ENCODE results near the gene TMEM171. TPM values are rescaled to one million over a fixed set of nuclear protein-coding genes. Genes with fewer than 3 reads are reported as not detected.

The TMEM171 gene
- total and polyA plus RNA-seq, 2 of the 8 experiments (the other 6 are each of a cell fraction or from before 2014, with no cell fraction given) = 1.0 to 2.2 TPM

DNA sequence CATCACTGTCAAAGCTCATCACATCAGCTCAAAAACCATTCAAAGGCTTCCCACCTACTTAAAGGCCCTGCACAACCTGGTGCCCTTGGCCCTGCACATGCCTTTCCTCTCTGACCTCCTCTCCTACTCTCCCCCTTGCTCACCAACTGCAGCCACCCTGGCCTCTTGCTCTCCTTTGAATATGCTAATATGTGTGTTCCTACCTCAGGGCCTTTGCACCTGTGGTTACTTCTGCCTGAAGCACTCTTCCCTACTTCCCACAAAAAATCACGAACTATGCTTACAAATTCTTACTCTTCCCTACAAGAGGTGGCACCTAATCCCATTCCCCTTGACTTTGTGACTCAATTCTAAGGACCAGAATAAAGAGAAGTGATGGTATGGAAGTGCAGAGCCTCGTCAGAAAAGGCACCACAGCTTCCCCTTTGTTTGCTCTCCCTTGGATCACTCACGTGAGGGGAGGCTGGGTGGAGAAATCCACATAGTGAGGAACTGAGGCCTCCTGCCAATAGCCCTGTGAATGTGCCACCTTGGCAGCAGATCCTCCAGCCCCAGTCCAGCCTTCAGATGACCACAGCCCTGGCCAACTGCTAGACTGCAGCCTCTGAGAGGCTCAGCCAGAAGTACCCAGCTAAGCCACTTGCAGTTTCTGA, 3.2 kb upstream of the TMEM171 start (continued):
- TF ChIP-seq RNF2 (IDR thresholded peaks at IDR 0.05; ENCODE audit: borderline replicate concordance, low read depth, low read length, missing control alignments, poor library complexity, severe bottlenecking) = no peak
- no peak for TF ChIP-seq SUZ12 (IDR thresholded peaks at IDR 0.05; ENCODE audit: low read length)
- no peak for TF ChIP-seq JUN (IDR thresholded peaks at IDR 0.05; ENCODE audit: low read depth, low read length)
- TF ChIP-seq TBP (IDR thresholded peaks at IDR 0.05; ENCODE audit: low read depth, low read length) = no peak
- TF ChIP-seq BRCA1 (IDR thresholded peaks at IDR 0.05; ENCODE audit: low read depth, low read length) = no peak
- TF ChIP-seq RXRA (IDR thresholded peaks at IDR 0.05; ENCODE audit: insufficient read depth, low read depth, low read length) = no peak
